Rectal smooth muscle tissue (tissue), 1 donor: Measurements from ENCODE around the gene ITGB1BP2.
"Not testable (repeated sequence)": the region's sequence is repeated elsewhere in the genome, so short reads cannot be mapped to it uniquely, and the experiment has no call there.

ENCODE experiments used
- H3K27ac ChIP-seq: one replicate; pipeline ENCODE4 v1.7.0; 2013; ENCODE audit warnings: low read depth, low read length, inconsistent platforms
- H3K27me3 ChIP-seq: one replicate; pipeline ENCODE4 v1.7.0; 2013; ENCODE audit warnings: low read length; ENCODE audit not compliant: control insufficient read depth, insufficient read depth
- H3K36me3 ChIP-seq: one replicate; pipeline ENCODE4 v1.7.0; 2013; ENCODE audit warnings: low read length; ENCODE audit not compliant: control insufficient read depth, insufficient read depth
- H3K4me1 ChIP-seq: one replicate; pipeline ENCODE4 v1.7.0; 2013; ENCODE audit warnings: low read length; ENCODE audit not compliant: control insufficient read depth, insufficient read depth
- H3K4me3 ChIP-seq: one replicate; pipeline ENCODE4 v1.7.0; 2013; ENCODE audit warnings: low read length
- H3K9ac ChIP-seq: one replicate; pipeline ENCODE4 v1.7.0; 2013; ENCODE audit warnings: low read length

Gene ITGB1BP2

DNA sequence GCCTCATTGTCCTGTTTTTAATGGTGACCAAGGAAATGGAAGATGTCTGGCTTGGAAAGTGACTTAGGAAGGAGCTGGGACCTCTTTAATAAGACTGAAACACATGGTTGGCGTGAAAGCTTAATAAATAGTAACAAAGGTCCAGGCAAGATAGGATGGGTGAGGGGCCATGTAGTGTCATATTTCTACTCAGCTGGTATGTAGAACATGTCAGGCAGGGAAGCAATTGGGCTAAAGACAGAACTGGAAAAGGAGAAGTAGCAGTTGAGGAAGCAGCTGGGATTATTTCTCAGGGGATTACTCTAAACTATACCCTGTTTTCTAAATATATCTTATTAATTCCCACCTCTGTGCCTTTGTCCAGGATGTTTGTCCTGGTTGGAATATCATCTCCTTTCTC lies 18.6 kb downstream of the ITGB1BP2 start:
- H3K27me3 ChIP-seq: no peaks in the 10 kb centered on the region
- no peaks in the 10 kb centered on the region for H3K36me3 ChIP-seq
- H3K9ac ChIP-seq: no peak overlapping the region

DNA sequence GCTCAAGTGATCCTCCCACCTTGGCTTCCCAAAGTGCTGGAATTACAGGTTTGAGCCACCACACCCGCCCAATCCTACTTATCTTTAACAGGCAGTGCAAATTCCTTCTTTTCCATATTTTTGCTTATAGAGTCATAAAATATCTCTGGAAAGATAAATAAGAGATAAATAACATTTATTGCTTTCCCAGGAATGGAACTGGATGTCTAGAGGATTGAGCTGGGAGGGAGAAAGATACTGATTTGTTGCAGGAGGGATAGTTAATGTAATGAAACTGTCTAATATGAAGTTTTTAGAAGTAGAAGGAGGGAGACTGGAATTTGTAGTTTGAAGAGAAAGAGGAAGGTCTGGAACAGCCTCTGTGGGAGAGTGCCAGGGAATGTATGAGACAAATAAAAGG lies 20.2 kb downstream of the ITGB1BP2 start:
- Histone ChIP-seq H3K27ac (no peak overlapping the region), H3K9ac (no peak overlapping the region), H3K4me3 (no peak overlapping the region), H3K27me3 (no peaks in the 10 kb centered on the region), H3K4me1 (no peaks in the 10 kb centered on the region), H3K36me3 (no peaks in the 10 kb centered on the region)

More for the DNA sequence above, 18.6 kb downstream of the ITGB1BP2 start:
- Histone ChIP-seq H3K27ac (no peak overlapping the region), H3K4me3 (no peak overlapping the region), H3K4me1 (peaks cover 8% of the 10 kb centered on the region)

DNA sequence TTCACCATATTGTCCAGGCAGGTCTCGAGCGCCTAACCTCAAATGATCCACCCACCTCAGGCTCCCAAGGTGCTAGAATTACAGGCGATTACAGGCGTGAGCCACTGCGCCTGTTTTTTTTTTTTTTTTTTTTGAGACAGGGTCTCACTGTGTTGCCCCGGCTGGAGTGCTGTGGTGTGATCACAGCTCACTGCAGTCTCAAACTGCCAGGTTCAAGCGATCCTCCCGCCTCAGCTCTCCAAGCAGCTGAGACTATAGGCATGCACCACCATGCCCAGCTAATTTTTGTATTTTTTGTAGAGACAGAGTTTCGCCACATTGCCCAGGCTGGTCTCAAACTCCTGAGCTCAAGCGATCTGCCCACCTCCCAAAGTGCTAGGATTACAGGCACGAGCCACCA lies 22.9 kb downstream of the ITGB1BP2 start:
- H3K27me3 ChIP-seq: not testable (repeated sequence)

DNA sequence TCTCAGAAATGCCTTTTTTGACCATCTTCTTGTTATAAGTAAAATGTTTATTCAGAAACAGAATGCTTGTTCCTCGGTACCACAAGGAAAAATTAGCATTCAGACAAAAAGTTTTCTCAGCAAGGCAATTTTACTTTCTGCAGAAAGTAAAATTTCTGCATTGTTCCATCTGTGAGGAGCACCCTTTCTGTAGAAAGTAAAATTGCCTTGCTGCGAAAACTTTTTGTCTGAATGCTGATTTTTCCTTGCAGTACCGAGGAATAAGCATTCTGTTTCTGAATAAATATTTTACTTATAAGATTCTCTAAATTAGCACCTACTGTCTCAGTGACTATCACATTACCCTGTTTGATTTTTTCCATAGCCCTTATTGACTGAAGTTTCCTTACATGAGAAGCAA lies 24.8 kb downstream of the ITGB1BP2 start:
- no peaks in the 10 kb centered on the region for H3K27me3 ChIP-seq
- no peaks in the 10 kb centered on the region for H3K4me1 ChIP-seq
- H3K36me3 ChIP-seq: no peaks in the 10 kb centered on the region
- no peak overlapping the region for H3K27ac ChIP-seq
- H3K9ac ChIP-seq: no peak overlapping the region
- H3K4me3 ChIP-seq: no peak overlapping the region

More for the DNA sequence above, 22.9 kb downstream of the ITGB1BP2 start:
- not testable (repeated sequence) for H3K4me3 ChIP-seq, H3K9ac ChIP-seq, H3K4me1 ChIP-seq, H3K27ac ChIP-seq, H3K36me3 ChIP-seq

DNA sequence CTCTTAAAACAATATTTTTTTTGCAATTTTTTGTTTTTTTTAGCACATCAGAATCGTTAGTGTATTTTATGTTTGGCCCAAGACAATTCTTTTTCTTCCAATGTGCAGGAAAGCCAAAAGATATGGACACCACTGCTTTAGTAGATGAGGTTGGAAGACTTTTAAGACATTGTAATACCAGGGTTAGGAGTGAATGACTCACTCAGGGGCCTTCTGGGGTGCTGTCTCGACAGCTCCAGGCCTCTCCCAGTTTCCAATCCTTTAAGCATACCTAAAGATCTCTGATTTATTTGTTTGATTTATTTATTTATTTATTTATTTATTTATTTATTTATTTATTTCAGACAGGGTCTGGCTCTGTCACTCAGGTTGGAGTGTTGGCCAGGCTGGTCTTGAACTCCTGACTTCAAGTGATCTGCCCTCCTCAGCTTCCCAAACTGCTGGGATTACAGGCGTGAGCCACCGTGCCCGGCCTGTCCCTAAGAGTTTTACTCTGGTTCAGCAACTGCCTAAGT lies 47.7 kb downstream of the ITGB1BP2 start:
- H3K27ac ChIP-seq, H3K4me3 ChIP-seq, H3K4me1 ChIP-seq, H3K27me3 ChIP-seq, H3K9ac ChIP-seq, H3K36me3 ChIP-seq: not testable (repeated sequence)

DNA sequence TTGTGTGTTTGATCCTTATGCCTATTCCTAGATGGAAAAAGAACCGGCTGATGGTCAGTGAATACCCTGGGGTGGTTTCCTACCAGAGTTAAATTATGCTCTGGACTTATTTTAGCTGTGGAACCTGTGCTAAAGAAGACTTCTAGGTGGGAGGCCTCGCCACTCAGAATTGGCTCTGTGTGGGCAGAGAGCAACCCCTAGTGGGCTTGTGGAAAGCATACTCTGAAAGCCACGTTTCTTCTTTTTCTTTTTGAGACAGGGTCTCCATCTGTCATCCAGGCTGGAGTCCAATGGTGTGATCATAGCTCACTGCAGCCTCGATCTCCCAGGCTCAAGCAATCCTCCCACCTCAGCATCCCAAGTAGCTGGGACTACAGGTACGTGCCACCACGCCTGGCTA lies 48.3 kb downstream of the ITGB1BP2 start:
- H3K36me3 ChIP-seq, H3K27me3 ChIP-seq, H3K27ac ChIP-seq, H3K9ac ChIP-seq, H3K4me3 ChIP-seq, H3K4me1 ChIP-seq: not testable (repeated sequence)

DNA sequence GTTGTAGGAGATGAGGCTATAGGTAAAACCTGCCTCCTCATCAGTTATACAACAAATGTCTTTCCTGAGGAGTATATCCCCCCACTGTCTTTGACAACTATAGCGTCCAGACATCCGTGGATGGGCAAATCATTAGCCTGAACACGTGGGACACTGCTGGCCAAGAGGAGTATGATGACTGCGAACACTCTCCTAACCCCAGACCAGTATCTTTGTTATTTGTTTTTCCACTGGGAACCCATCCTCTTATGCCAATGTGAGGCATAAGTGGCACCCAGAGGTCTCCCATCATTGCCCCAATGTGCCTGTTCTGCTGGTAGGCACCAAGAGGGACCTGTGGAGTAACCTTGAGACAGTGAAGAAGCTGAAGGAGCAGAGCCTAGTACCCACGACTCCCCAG lies 50.9 kb downstream of the ITGB1BP2 start:
- H3K36me3 ChIP-seq, H3K9ac ChIP-seq, H3K4me1 ChIP-seq, H3K27me3 ChIP-seq, H3K4me3 ChIP-seq, H3K27ac ChIP-seq: not testable (repeated sequence)
